ENCODE data around the gene PLEKHB1. TPM values are rescaled to one million over a fixed set of nuclear protein-coding genes. Genes with fewer than 3 reads are reported as not detected.
A peak's percentile ranks its signal among the peaks of the same experiment; 100 is the strongest.

PLEKHB1 gene
- polyA plus RNA-seq, 3 donors: 0.05 to 0.88 (median 0.25) TPM

GRCh38 chr11:73705053-73705452, 58.7 kb downstream of the PLEKHB1 start:
- intact Hi-C loops (cut with micrococcal nuclease): no loop called here
- Histone ChIP-seq H4K20me1 (ENCODE audit: insufficient read depth, low read length) (no peaks in the 10 kb centered on the region), H3K36me3 (replicated peaks in 1 of 2; ENCODE audit: control insufficient read depth in 1 of 2, insufficient read depth in 2 of 2, low read length in 2 of 2) (peaks cover 50 to 82% of the 10 kb centered on the region in 2 donors), H3K9me3 (replicated peaks in 1 of 2; ENCODE audit: control insufficient read depth in 1 of 2, insufficient read depth in 1 of 2, low read length in 2 of 2) (no peaks in the 10 kb centered on the region), H3K27me3 (ENCODE audit: control insufficient read depth in 2 of 2, insufficient read depth in 2 of 2, low read length in 2 of 2) (no peaks in the 10 kb centered on the region), H3K4me1 (ENCODE audit: control insufficient read depth in 1 of 2, insufficient read depth in 2 of 2, low read length in 2 of 2) (no peaks in the 10 kb centered on the region), H3K79me2 (ENCODE audit: insufficient read depth, low read length) (no peaks in the 10 kb centered on the region), H3K27ac (ENCODE audit: low read depth in 1 of 2, low read length in 2 of 2) (no peak overlapping the region), H3K4me3 (replicated peaks in 1 of 3; ENCODE audit: low read depth in 2 of 3, low read length in 3 of 3) (no peak overlapping the region), H3K9ac (ENCODE audit: insufficient read depth, low read length, poor library complexity, severe bottlenecking) (no peak overlapping the region), H3K4me2 (replicated peaks; ENCODE audit: extremely low read depth, low read length, poor library complexity, severe bottlenecking) (no peak overlapping the region), H2AFZ (ENCODE audit: insufficient read depth, low read depth, low read length, poor library complexity, severe bottlenecking) (no peak overlapping the region)
- Mint-ChIP-seq H3K27ac (no peak overlapping the region), H3K4me1 (no peaks in the 10 kb centered on the region), H3K27me3 (ENCODE audit: low read depth in 3 of 3) (peaks cover 0 to 1% (median 0%) of the 10 kb centered on the region in 3 donors), H3K36me3 (peaks cover 57 to 67% of the 10 kb centered on the region in 2 donors), H3K9me3 (no peaks in the 10 kb centered on the region), H3K4me3 (no peak overlapping the region)
- DNase-seq: no peak
- TF ChIP-seq CTCF (IDR thresholded peaks at IDR 0.05): no peak
- 100% methylated on average over 1 of the region's 1 CpG for WGBS (ENCODE audit: insufficient coverage)

- Histone ChIP-seq H3K9ac (ENCODE audit: insufficient read depth, low read length, poor library complexity, severe bottlenecking) (no peak overlapping the region), H3K27ac (ENCODE audit: low read depth in 1 of 2, low read length in 2 of 2) (no peak overlapping the region), H3K4me1 (ENCODE audit: control insufficient read depth in 1 of 2, insufficient read depth in 2 of 2, low read length in 2 of 2) (no peaks in the 10 kb centered on the region), H3K4me3 (replicated peaks in 1 of 3; ENCODE audit: low read depth in 2 of 3, low read length in 3 of 3) (no peak overlapping the region), H3K27me3 (ENCODE audit: control insufficient read depth in 2 of 2, insufficient read depth in 2 of 2, low read length in 2 of 2) (no peaks in the 10 kb centered on the region), H3K4me2 (replicated peaks; ENCODE audit: extremely low read depth, low read length, poor library complexity, severe bottlenecking) (no peak overlapping the region), H3K36me3 (replicated peaks in 1 of 2; ENCODE audit: control insufficient read depth in 1 of 2, insufficient read depth in 2 of 2, low read length in 2 of 2) (peaks cover 40 to 81% of the 10 kb centered on the region in 2 donors), H3K79me2 (ENCODE audit: insufficient read depth, low read length) (peaks cover 4% of the 10 kb centered on the region), H3K9me3 (replicated peaks in 1 of 2; ENCODE audit: control insufficient read depth in 1 of 2, insufficient read depth in 1 of 2, low read length in 2 of 2) (no peaks in the 10 kb centered on the region), H2AFZ (ENCODE audit: insufficient read depth, low read depth, low read length, poor library complexity, severe bottlenecking) (no peak overlapping the region), H4K20me1 (ENCODE audit: insufficient read depth, low read length) (peaks cover 4% of the 10 kb centered on the region)
- no peak overlapping the region for H3K4me3 Mint-ChIP-seq
- H3K9me3 Mint-ChIP-seq: no peaks in the 10 kb centered on the region
- TF ChIP-seq CTCF (IDR thresholded peaks at IDR 0.05): no peak
- intact Hi-C loops (cut with micrococcal nuclease): no loop called here
- no peak for DNase-seq
- peaks cover 41 to 69% of the 10 kb centered on the region in 2 donors for H3K36me3 Mint-ChIP-seq
- H3K27me3 Mint-ChIP-seq (ENCODE audit: low read depth in 3 of 3): no peaks in the 10 kb centered on the region
- H3K4me1 Mint-ChIP-seq: peaks cover 2% of the 10 kb centered on the region
- peak overlapping the region in 1 of 7 donors; percentile 12 for H3K27ac Mint-ChIP-seq
- 100% methylated on average over 2 of the region's 3 CpGs for WGBS (ENCODE audit: insufficient coverage)
Measured at GRCh38 chr11:73710964-73711363, 64.6 kb downstream of the PLEKHB1 start.

Other genes starting within 250 kb of the PLEKHB1 start
- 10 to 100 TPM in 1 of 3 donors, 1 to 10 TPM in 2; 1.4 to 13.3 (median 2.1) TPM for gene FAM168A, start 48.5 kb upstream of the PLEKHB1 start, polyA plus RNA-seq
- gene RAB6A, start 114.5 kb downstream of the PLEKHB1 start, polyA plus RNA-seq: 10 to 100 TPM; 38.3 to 91.3 (median 78.6) TPM
- gene MRPL48, start 141.3 kb downstream of the PLEKHB1 start, polyA plus RNA-seq: 10 to 100 TPM; 17.8 to 43.1 (median 42.9) TPM
- 10 to 100 TPM; 46.6 to 57.7 (median 53.4) TPM for gene COA4, start 230.3 kb downstream of the PLEKHB1 start, polyA plus RNA-seq
- gene PAAF1, start 230.4 kb downstream of the PLEKHB1 start, polyA plus RNA-seq: 10 to 100 TPM; 12.0 to 13.7 (median 12.9) TPM

Measured in CD14-positive monocyte (primary cell).